GM21423 (cell line): ENCODE results near the gene KCNQ1.
A peak's percentile ranks its signal among the peaks of the same experiment; 100 is the strongest.

Source experiments
- ATAC-seq: cut with Tn5 transposase; IDR thresholded peaks from one replicate; pipeline ENCODE4 v1.9.1; 2021; ENCODE audit warnings: mild to moderate bottlenecking, moderate library complexity; ENCODE audit not compliant: unreplicated experiment

Gene KCNQ1

DNA sequence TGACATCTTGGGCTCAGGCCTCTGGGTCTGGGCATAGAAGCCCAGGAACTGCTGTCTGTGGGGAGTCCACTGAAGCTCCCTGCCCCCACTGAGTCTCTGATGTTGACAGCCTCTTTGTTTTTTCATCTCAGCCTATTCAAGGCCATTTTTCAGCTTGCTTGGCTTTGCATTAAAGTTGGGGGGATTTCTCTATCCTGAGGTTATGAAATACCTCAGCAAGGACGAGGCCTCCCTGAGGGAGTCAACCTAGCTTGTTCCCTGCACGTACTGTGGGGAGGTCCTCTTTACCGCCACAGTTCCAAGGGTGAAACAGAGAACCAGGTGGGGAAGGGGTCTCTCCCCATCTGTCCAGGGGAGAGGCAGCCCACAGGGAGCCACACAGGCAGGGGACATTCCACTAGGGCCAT, 246.6 kb downstream of the KCNQ1 start:
- ATAC-seq = no peak

DNA sequence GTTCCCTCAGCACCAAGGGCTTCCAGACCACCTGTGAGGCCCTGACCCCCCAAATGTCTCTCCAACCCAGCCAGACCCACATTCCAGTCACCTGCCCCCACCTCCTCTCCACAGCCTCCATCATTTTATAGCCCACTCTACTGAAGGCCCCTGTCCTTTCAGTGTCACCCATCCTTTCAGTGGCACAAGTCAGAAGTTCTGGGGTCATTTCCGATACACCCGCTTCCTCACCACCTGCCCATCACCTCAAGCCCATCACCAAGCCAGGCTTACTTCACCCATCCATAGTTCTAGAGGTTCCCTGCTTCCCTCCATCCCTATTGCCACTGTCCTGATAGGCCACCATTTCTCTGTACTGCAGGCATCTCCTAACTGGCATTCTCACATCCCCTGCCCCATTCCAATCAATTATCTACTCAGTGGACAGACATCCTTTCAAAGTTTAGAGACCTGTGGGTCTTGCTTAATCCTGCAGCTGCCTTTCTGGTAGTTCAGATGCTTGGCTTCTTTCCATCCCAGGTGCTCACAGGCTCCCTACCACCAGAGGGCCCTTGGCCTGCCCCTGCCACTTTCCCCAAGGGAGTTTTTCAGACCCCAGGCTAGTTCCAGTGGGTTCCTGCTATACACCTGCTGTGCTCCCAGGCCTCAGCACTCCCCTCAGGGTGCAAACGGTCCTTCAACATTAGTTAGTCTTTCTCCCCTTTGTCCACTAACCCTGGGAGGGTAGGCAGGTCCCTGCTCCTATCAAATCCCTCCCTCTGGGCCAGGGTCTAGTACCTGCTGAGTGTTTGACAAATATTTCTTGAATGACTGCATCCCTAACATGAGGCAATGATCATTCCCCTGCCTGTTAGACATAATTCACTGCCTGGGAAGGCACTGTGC, 247.4 kb downstream of the KCNQ1 start:
- no peak for ATAC-seq

- no peak for ATAC-seq
Measured at GRCh38 chr11:2693271-2694261, 248.8 kb downstream of the KCNQ1 start.

DNA sequence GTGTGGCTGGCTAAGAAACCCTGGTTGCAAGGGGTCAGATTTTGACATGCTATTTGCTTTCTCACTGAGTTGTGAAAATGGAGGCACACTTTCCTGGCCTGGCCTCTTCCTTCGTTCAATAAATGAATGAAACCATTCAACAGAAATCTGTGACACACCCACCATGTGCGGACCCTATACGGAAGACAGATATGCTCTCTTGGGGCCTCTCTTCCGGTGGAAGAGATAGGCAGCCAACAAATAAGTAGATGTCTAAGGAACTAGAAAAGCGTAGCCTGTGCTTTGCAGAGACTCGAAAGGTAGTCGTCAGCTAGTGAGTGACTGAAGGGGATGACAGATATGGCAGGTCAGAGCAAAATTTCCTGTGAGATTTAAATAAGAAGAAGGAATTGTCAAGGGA, 249.7 kb downstream of the KCNQ1 start:
- no peak for ATAC-seq

DNA sequence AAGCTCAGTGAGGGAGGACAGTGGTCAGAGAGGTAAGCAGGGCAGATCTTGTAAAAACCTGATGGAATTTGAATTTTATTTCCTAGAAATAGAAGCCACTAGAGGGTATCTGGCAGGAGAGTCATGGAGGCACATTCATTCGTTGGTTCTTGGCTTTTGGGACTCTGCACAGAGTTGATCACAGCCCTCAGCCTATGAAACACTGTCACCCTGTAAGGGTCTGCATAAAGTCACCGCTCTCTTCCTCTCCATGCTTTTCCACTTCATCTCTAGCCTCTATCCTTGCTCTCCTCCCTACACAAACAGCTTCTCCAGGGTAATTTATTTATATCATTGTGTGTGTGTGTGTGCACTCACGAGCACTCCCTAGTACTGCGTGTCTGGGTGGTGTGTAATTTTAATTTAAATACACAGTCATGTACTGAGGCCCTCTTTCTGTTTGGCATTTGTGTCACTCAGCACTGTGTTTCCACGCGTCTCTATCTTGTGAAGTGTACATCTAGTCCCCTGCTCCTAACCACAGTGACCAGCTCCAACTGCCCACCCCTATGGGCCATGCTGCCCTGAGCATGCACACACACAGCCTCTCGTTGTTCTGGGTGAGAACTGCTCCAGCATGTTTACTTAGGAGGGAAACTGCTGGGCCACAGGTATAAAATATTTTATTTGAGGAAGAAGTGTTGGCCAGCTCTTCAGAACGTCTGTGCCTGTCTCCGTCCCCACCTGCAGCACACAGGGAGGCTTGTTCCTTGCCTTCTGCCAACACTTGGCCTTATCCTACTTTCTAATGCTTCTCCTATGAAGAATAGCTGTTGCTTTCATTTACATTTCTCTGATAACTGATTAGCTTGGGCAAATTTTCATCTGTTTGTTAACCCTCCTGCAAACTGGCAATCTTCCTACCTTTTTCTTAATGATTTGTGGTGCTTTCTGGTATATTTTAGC, 250.5 kb downstream of the KCNQ1 start:
- no peak for ATAC-seq

- no peak for ATAC-seq
Measured at GRCh38 chr11:2696455-2696854, 251.6 kb downstream of the KCNQ1 start.

DNA sequence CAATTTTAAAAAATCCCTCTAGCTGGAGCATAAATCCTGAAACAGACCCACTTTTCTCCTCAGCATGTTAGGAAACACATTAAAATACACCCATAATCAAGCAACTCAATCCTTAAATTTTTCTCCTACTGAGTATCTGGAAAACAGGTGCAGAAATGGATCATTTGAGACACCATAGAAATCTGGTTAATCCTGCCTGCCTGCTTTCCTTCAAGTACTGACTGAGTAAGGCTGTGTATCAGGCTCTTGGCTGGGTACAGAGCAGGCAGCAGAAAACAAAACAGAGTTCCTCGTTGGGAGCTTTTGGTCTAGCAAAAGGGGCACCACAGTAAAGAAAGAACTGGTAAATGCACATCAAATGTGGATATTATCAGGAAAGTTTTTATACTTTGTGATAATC, 253.1 kb downstream of the KCNQ1 start:
- no peak for ATAC-seq

DNA sequence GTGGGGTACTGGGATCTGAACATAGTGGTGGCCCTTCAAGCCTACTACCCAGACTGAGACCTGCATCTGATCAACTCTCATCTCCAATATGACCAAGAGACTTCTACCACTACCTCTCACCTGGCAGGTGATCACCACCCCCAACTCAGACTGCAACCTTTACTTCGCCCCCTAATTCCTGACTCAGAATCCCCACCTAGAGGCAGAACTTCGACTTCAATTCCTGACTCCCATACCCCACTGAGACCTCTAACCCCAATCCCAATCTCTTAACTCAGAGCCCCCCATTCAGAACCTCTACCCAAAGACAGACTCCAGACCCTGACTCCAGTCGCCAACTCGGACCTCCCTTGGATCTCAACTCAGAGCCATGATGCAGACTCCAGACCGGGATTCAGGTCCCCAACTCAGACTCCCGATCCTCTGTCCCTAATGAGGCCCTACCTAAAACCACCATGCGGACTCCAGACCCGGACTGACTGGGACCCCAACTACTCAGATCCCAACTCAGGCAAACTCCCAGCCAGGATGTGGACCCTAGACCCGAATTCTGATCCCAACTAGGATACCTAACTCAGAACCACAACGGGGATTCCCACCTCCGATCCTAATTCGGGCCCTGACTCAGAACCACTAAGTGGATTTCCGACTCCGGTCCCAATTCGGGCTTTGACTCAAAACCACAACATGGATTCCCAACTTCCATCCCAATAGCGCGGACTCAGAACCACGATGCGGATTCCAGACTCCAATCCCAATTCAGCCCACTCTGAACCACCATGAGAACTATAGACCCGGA, 253.8 kb downstream of the KCNQ1 start:
- no peak for ATAC-seq

DNA sequence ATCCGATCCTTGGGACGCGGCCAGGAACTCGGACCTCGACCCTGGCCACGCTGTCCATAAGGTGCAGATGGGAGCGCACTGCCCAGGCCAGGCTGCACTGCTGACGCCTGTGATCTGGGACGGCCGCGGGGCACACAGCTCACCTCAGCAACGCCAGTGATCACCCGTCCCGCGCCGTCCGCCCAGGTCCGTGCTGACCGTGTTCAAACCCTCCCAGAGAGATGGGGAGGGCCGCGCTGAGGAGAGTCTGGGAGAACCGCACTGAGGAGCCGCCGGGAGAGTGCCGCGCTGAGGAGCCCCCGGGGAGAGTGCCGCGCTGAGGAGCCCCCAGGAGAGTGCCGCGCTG, 254.3 kb downstream of the KCNQ1 start:
- peak; percentile 13 for ATAC-seq

DNA sequence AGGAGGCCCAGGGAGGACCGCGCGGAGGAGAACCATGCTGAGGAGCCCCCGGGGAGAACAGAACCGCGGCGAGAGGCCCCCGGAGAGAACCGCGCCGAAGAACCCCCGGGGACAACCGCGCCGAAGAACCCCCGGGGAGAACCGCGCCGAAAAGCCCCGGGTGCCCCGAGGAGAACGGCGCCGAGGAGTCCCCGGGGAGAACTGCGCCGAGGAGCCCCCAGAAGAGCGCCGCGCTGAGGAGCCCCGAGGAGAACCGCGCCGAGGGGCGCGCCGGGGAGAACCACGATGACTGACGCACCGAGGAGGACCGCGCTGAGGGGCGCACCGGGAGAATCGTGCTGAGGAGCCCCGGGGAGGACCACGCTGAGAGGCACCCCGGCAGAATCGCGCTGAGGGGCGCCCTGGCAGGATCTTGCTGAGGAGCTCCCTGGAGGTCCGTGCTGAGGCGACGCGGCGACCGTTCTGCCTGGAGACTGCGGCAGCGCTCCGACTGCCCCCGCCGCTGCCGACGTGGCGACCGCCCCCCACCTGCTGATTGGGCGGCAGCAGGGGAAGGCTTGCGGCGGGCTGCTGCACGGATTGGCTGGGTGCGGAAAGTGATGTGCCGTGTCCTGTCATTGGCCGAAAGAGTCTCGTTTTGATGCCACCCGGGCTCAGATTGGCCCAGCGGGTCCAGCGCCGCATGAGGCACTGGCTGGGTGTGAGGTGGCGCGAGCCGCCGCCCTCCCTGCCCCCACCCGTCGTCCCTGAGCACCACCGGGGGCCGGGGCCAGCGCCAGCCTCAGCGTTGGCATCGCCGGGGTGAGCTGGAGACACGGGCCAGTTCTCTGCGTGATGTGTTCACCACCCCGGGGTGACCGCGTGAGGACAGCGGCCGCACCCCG, 255.0 kb downstream of the KCNQ1 start, which contains the start of gene KCNQ1OT1:
KCNQ1OT1 (minus strand) TSS at position 464 of the 884 bp plus-strand sequence.
- peak; percentile 87 for ATAC-seq

DNA sequence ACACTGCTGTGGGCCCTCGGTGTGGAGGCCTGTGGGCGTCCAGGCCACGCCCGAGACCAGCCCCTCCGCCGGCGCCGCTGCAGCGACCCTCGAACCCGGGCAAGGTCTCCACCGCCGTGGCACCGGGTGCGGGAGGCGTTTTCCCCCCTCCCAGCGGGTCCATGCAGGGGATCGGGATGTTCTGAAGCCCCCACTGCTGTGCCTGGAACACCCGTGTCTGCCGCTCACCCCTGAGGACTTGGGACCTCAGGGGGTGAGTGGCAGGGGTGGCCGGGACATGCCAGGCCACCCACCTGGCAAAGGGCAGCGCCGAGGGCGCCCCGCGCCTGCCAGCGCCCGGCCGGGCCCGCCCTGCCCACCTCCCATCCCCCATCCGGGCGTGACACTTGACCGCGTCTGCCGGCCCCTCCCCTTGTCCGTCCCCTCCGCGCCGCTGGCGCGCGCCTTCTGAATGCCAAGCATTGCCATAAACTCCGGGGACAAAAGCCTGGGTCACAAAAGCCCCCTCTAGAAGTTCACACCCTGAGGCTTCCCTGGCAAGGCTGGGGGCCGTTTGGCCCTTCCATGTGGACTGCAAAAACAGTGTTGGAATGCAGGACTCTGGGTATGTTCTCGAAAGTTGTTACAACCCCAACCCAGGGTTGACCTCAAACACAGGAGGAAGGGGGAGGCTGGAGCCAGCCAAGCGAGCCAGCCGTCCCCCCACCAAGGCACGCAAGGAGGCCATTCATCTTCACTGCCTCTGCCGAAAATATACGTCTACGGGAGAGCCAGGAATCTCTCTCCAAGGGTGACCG, 255.8 kb downstream of the KCNQ1 start:
- peak; percentile 29 for ATAC-seq

DNA sequence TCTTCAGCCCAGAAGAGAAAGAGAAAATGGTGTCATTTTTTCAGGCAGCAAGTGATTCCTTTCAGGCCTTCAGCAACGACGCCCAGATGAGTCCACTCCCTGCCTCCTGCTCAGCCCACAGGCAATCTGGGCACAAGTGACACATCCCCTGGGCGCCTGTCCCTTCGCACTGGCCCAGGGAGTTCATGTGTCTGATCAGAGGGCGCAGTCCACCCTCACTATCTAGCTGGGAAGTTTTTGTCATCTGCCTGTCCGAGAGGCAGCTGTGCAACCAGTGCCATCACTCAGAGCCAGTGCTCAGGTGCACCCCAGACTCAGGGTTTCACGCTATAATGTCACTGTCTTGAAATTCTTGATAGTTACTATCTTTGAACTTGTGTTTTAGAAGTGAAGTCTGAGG, 256.4 kb downstream of the KCNQ1 start:
- ATAC-seq = no peak

- ATAC-seq = no peak
Measured at GRCh38 chr11:2701898-2702434, 257.2 kb downstream of the KCNQ1 start.

GRCh38 chr11:2702771-2703362, 258.1 kb downstream of the KCNQ1 start:
- no peak for ATAC-seq

- no peak for ATAC-seq
Measured at GRCh38 chr11:2703363-2704141, 258.7 kb downstream of the KCNQ1 start.

GRCh38 chr11:2704356-2704755, 259.5 kb downstream of the KCNQ1 start:
- no peak for ATAC-seq
